Endodermal cell (in vitro differentiated cells): ENCODE results near the gene GTF2A1L. TPM values are rescaled to one million over a fixed set of nuclear protein-coding genes. Genes with fewer than 3 reads are reported as not detected.
"Not testable (repeated sequence)": the region's sequence is repeated elsewhere in the genome, so short reads cannot be mapped to it uniquely, and the experiment has no call there.

ENCODE experiments used
- DNase-seq: peaks from one replicate; pipeline ENCODE4 v3.0.0-alpha.2; 2017
- H3K27ac ChIP-seq: 2 replicates; pipeline ENCODE4 v1.5.1; 2013; ENCODE audit warnings: mild to moderate bottlenecking, low read depth, low read length, moderate library complexity
- H3K27me3 ChIP-seq: 2 replicates; pipeline ENCODE4 v1.6.1; 2013; ENCODE audit warnings: mild to moderate bottlenecking, low read length, moderate library complexity; ENCODE audit not compliant: insufficient read depth, control insufficient read depth, poor library complexity, severe bottlenecking
- H3K36me3 ChIP-seq: 2 replicates; pipeline ENCODE4 v1.7.0; 2013; ENCODE audit warnings: mild to moderate bottlenecking, low read length, moderate library complexity; ENCODE audit not compliant: control insufficient read depth, insufficient read depth
- H3K4me1 ChIP-seq: one replicate; pipeline ENCODE4 v1.7.0; 2013; ENCODE audit warnings: low read length; ENCODE audit not compliant: control insufficient read depth, insufficient read depth
- H3K4me3 ChIP-seq: 2 replicates; pipeline ENCODE4 v1.5.1; 2013; ENCODE audit warnings: mild to moderate bottlenecking, low read length, moderate library complexity
- H3K9ac ChIP-seq: 2 replicates; pipeline ENCODE4 v1.6.1; 2013; ENCODE audit warnings: mild to moderate bottlenecking, low read length, moderate library complexity; ENCODE audit not compliant: poor library complexity, severe bottlenecking; ENCODE audit errors: extremely low read depth
- H3K9me3 ChIP-seq: 2 replicates; pipeline ENCODE4 v1.6.1; 2013; ENCODE audit warnings: mild to moderate bottlenecking, low read length, moderate library complexity; ENCODE audit not compliant: control insufficient read depth
- H3K27ac Mint-ChIP-seq: 2 replicates; pipeline ENCODE4 v1.8.0; 2020; ENCODE audit warnings: mixed read lengths
- H3K27me3 Mint-ChIP-seq: 2 replicates; pipeline ENCODE4 v1.8.0; 2021; ENCODE audit warnings: mild to moderate bottlenecking, mixed read lengths; ENCODE audit not compliant: insufficient read depth
- H3K36me3 Mint-ChIP-seq: 2 replicates; pipeline ENCODE4 v1.8.0; 2020; ENCODE audit warnings: low read depth, mixed read lengths
- H3K4me1 Mint-ChIP-seq: 2 replicates; pipeline ENCODE4 v1.8.0; 2020; ENCODE audit warnings: mixed read lengths
- H3K4me3 Mint-ChIP-seq: 2 replicates; pipeline ENCODE4 v1.8.0; 2020; ENCODE audit warnings: mild to moderate bottlenecking, moderate library complexity, mixed read lengths
- H3K9me3 Mint-ChIP-seq: 2 replicates; pipeline ENCODE4 v1.8.0; 2020; ENCODE audit warnings: mild to moderate bottlenecking, mixed read lengths
- CTCF ChIP-seq: fragments of 200-600 bp; sonication (generic); conservative IDR thresholded peaks from 2 replicates; pipeline ENCODE4 v1.5.0; 2021; ENCODE audit warnings: antibody characterized with exemption, mild to moderate bottlenecking
- WGBS, 2 experiments: methylation state at CpG; one replicate each; pipeline versions ENCODE4 v1.1.5 to v1.1.7; 2013; ENCODE audit warnings: missing lambda C conversion rate in 2 of 2, mixed read lengths in 1 of 2; ENCODE audit not compliant: insufficient coverage in 1 of 2, insufficient read length in 1 of 2; 5-methylcytosine and 5-hydroxymethylcytosine counted together
- total RNA-seq, 2 donors: library from RNA; stranded (reverse); fragmentation: NEBNext Ultra II Directional in 1 of 2; extraction: Animal tissue kit (Norgen Biotek cat#: 25700) in 1 of 2; gene quantifications; 2 replicates in 1 of 2; 3 replicates in 1 of 2; pipeline ENCODE4 v1.2.1, GENCODE V29; 2021

The GTF2A1L gene
- total RNA-seq, 2 donors from 2014 or later, result not detected

GRCh38 chr2:48589170-48589767 lies 28.4 kb upstream of the GTF2A1L start:
- WGBS, 2 experiments, result 38 to 49% methylated on average over 3 to 4 of the region's 5 CpGs
- Mint-ChIP-seq H3K4me3 (no peak overlapping the region), H3K9me3 (no peaks in the 10 kb centered on the region), H3K27me3 (no peaks in the 10 kb centered on the region), H3K4me1 (peaks cover 11% of the 10 kb centered on the region), H3K27ac (no peak overlapping the region), H3K36me3 (peaks cover 9% of the 10 kb centered on the region)
- peak; percentile 66 for DNase-seq
- no peaks in the 10 kb centered on the region for H3K4me1 ChIP-seq
- H3K36me3 ChIP-seq, result no peaks in the 10 kb centered on the region
- H3K4me3 ChIP-seq, result no peak overlapping the region
- H3K9me3 ChIP-seq, result no peaks in the 10 kb centered on the region
- no peak overlapping the region for H3K9ac ChIP-seq
- H3K27me3 ChIP-seq, result no peaks in the 10 kb centered on the region
- TF ChIP-seq CTCF, result peak; percentile 87
- H3K27ac ChIP-seq, result no peak overlapping the region

GRCh38 chr2:48590017-48590416 lies 27.6 kb upstream of the GTF2A1L start:
- Histone ChIP-seq H3K9me3 (no peaks in the 10 kb centered on the region), H3K27me3 (no peaks in the 10 kb centered on the region), H3K9ac (no peak overlapping the region), H3K4me3 (no peak overlapping the region), H3K36me3 (no peaks in the 10 kb centered on the region), H3K27ac (no peak overlapping the region), H3K4me1 (no peaks in the 10 kb centered on the region)
- no peaks in the 10 kb centered on the region for H3K27me3 Mint-ChIP-seq
- WGBS, 2 experiments, result 83% methylated on average over 1 of the region's 1 CpG; no CpG with 5 or more reads in 1 of the 2 experiments
- DNase-seq, result no peak
- no peaks in the 10 kb centered on the region for H3K9me3 Mint-ChIP-seq
- peaks cover 11% of the 10 kb centered on the region for H3K4me1 Mint-ChIP-seq
- H3K27ac Mint-ChIP-seq, result no peak overlapping the region
- no peak overlapping the region for H3K4me3 Mint-ChIP-seq
- peaks cover 3% of the 10 kb centered on the region for H3K36me3 Mint-ChIP-seq
- TF ChIP-seq CTCF, result no peak

- H3K9ac ChIP-seq, result no peak overlapping the region
- H3K9me3 ChIP-seq, result no peaks in the 10 kb centered on the region
- no peaks in the 10 kb centered on the region for H3K27me3 Mint-ChIP-seq
- no peak overlapping the region for H3K4me3 Mint-ChIP-seq
- no peak for TF ChIP-seq CTCF
- no peaks in the 10 kb centered on the region for H3K36me3 ChIP-seq
- H3K36me3 Mint-ChIP-seq, result peaks cover 2% of the 10 kb centered on the region
- H3K27ac ChIP-seq, result no peak overlapping the region
- H3K27me3 ChIP-seq, result no peaks in the 10 kb centered on the region
- peaks cover 8% of the 10 kb centered on the region for H3K4me1 Mint-ChIP-seq
- H3K4me1 ChIP-seq, result no peaks in the 10 kb centered on the region
- DNase-seq, result no peak
- WGBS, 2 experiments, result 96% methylated on average over 2 of the region's 2 CpGs; no CpG with 5 or more reads in 1 of the 2 experiments
- no peak overlapping the region for H3K4me3 ChIP-seq
- H3K9me3 Mint-ChIP-seq, result no peaks in the 10 kb centered on the region
- no peak overlapping the region for H3K27ac Mint-ChIP-seq
Measured at GRCh38 chr2:48592067-48592466, 25.6 kb upstream of the GTF2A1L start.

- not testable (repeated sequence) for H3K9ac ChIP-seq
- 93 to 97% methylated on average over 7 of the region's 7 CpGs for WGBS, 2 experiments
Measured at GRCh38 chr2:48596751-48597150, 20.9 kb upstream of the GTF2A1L start.

More at GRCh38 chr2:48596751-48597150, 20.9 kb upstream of the GTF2A1L start:
- H3K9me3 ChIP-seq, H3K4me1 ChIP-seq, H3K4me3 Mint-ChIP-seq, H3K4me3 ChIP-seq, H3K9me3 Mint-ChIP-seq, H3K27me3 ChIP-seq, DNase-seq, H3K36me3 ChIP-seq, H3K27ac Mint-ChIP-seq, H3K27me3 Mint-ChIP-seq, H3K27ac ChIP-seq, H3K36me3 Mint-ChIP-seq, H3K4me1 Mint-ChIP-seq: not testable (repeated sequence)
